Activated B cell treated with CpG ODN at 0.5 μM for 24 hours (primary cell): ENCODE results near the gene MPRIP. TPM values are rescaled to one million over a fixed set of nuclear protein-coding genes. Genes with fewer than 3 reads are reported as not detected.

Experiments
- ATAC-seq: fragments of 200-7000 bp; cut with Tn5 transposase; one replicate; pipeline ENCODE4 v1.10.0; 2021; ENCODE audit warnings: low read depth, mild to moderate bottlenecking, moderate library complexity
- CTCF ChIA-PET: fragments of 350-600 bp; sonication (Branson Sonifier 250); formaldehyde crosslinking; loops from one replicate; lab custom pipeline; 2021; ENCODE audit warnings: antibody characterized with exemption; lab: Charles Lee
- POLR2A ChIA-PET: fragments of 350-600 bp; sonication (Branson Sonifier 250); formaldehyde crosslinking; loops from one replicate; lab custom pipeline; 2021; ENCODE audit warnings: antibody characterized with exemption; lab: Charles Lee
- DNase-seq: peaks from one replicate; pipeline ENCODE4 v3.0.0; 2022
- H3K27ac Mint-ChIP-seq: one replicate; pipeline ENCODE4 v1.8.0; 2020; ENCODE audit warnings: mixed read lengths
- H3K27me3 Mint-ChIP-seq: one replicate; pipeline ENCODE4 v1.8.0; 2021; ENCODE audit warnings: mixed read lengths
- H3K36me3 Mint-ChIP-seq: one replicate; pipeline ENCODE4 v1.8.0; 2021; ENCODE audit warnings: low read depth, mixed read lengths
- H3K4me1 Mint-ChIP-seq: one replicate; pipeline ENCODE4 v1.8.0; 2021; ENCODE audit warnings: mixed read lengths
- H3K4me3 Mint-ChIP-seq: one replicate; pipeline ENCODE4 v1.8.0; 2020; ENCODE audit warnings: mild to moderate bottlenecking, mixed read lengths
- H3K9me3 Mint-ChIP-seq: one replicate; pipeline ENCODE4 v1.8.0; 2020; ENCODE audit warnings: mixed read lengths
- CTCF ChIP-seq: fragments of 200-600 bp; IDR thresholded peaks from one replicate; pipeline ENCODE4 v1.8.0; 2022; ENCODE audit warnings: antibody characterized with exemption, mild to moderate bottlenecking
- intact Hi-C: fragments of 100-400 bp; cut with micrococcal nuclease; formaldehyde crosslinking; loops from one replicate; pipeline ENCODE4 v1.15.1; 2024
- total RNA-seq: library from RNA; stranded (reverse); gene quantifications from 2 replicates; pipeline ENCODE4 v1.2.3, GENCODE V29; 2022

MPRIP gene
- total RNA-seq, 1 donor from 2014 or later, result 231 TPM

GRCh38 chr17:17075125-17075781 lies 33.0 kb downstream of the MPRIP start:
- peaks cover 71% of the 10 kb centered on the region for H3K36me3 Mint-ChIP-seq
- H3K4me1 Mint-ChIP-seq, result peaks cover 45% of the 10 kb centered on the region
- intact Hi-C loops, result no loop called here
- no peak for TF ChIP-seq CTCF
- H3K27ac Mint-ChIP-seq, result no peak overlapping the region
- POLR2A ChIA-PET, result no interaction called here
- no peak for DNase-seq
- no peak overlapping the region for H3K4me3 Mint-ChIP-seq
- CTCF ChIA-PET, result no interaction called here
- no peak for ATAC-seq
- peaks cover under 1% of the 10 kb centered on the region for H3K9me3 Mint-ChIP-seq
- no peaks in the 10 kb centered on the region for H3K27me3 Mint-ChIP-seq

- H3K27ac Mint-ChIP-seq, result no peak overlapping the region
- peaks cover 70% of the 10 kb centered on the region for H3K36me3 Mint-ChIP-seq
- peaks cover 42% of the 10 kb centered on the region for H3K4me1 Mint-ChIP-seq
- ChIA-PET POLR2A (no interaction called here), CTCF (no interaction called here)
- no peak for DNase-seq
- H3K4me3 Mint-ChIP-seq, result no peak overlapping the region
- intact Hi-C loops, result no loop called here
- TF ChIP-seq CTCF, result no peak
- H3K9me3 Mint-ChIP-seq, result no peaks in the 10 kb centered on the region
- ATAC-seq, result no peak
- H3K27me3 Mint-ChIP-seq, result no peaks in the 10 kb centered on the region
These were observed 33.8 kb downstream of the MPRIP start for GRCh38 chr17:17076066-17076465.

GRCh38 chr17:17077101-17077500 lies 34.8 kb downstream of the MPRIP start:
- DNase-seq, result no peak
- ATAC-seq, result no peak
- Mint-ChIP-seq H3K9me3 (no peaks in the 10 kb centered on the region), H3K27ac (no peak overlapping the region), H3K27me3 (no peaks in the 10 kb centered on the region), H3K4me3 (no peak overlapping the region), H3K36me3 (peaks cover 66% of the 10 kb centered on the region), H3K4me1 (peaks cover 35% of the 10 kb centered on the region)
- no peak for TF ChIP-seq CTCF
- CTCF ChIA-PET, result interaction anchor here (0.6 kb wide), 1 partner anchor 75 kb away, joined by 3 read pairs; no protein-coding TSS in a partner anchor
- intact Hi-C loops, result no loop called here
- POLR2A ChIA-PET, result no interaction called here

- no peak for TF ChIP-seq CTCF
- ATAC-seq, result no peak
- peaks cover 67% of the 10 kb centered on the region for H3K36me3 Mint-ChIP-seq
- DNase-seq, result no peak
- POLR2A ChIA-PET, result no interaction called here
- intact Hi-C loops, result no loop called here
- H3K27ac Mint-ChIP-seq, result no peak overlapping the region
- CTCF ChIA-PET, result no interaction called here
- peaks cover 30% of the 10 kb centered on the region for H3K4me1 Mint-ChIP-seq
- H3K27me3 Mint-ChIP-seq, result no peaks in the 10 kb centered on the region
- H3K9me3 Mint-ChIP-seq, result no peaks in the 10 kb centered on the region
- H3K4me3 Mint-ChIP-seq, result no peak overlapping the region
These were observed 35.8 kb downstream of the MPRIP start for GRCh38 chr17:17077861-17078732.

GRCh38 chr17:17078832-17079231 lies 36.6 kb downstream of the MPRIP start:
- Mint-ChIP-seq H3K27me3 (no peaks in the 10 kb centered on the region), H3K9me3 (no peaks in the 10 kb centered on the region), H3K27ac (no peak overlapping the region), H3K4me1 (peaks cover 25% of the 10 kb centered on the region), H3K4me3 (no peak overlapping the region), H3K36me3 (peaks cover 69% of the 10 kb centered on the region)
- ChIA-PET CTCF (no interaction called here), POLR2A (no interaction called here)
- TF ChIP-seq CTCF, result no peak
- ATAC-seq (no peak), DNase-seq (no peak)
- intact Hi-C loops, result no loop called here
